Hepatocyte (in vitro differentiated cells): ENCODE data around the gene JAML.

ENCODE experiments used
- CTCF ChIP-seq: fragments of 200-600 bp; sonication (generic); IDR thresholded peaks from 2 replicates; pipeline ENCODE4 v1.5.1; 2016; ENCODE audit warnings: antibody characterized with exemption, mild to moderate bottlenecking; ENCODE audit not compliant: poor library complexity
- EZH2 ChIP-seq: fragments of 200-600 bp; sonication (generic); IDR thresholded peaks from 2 replicates; pipeline ENCODE4 v1.6.1; 2016; ENCODE audit warnings: antibody characterized with exemption, mild to moderate bottlenecking, borderline replicate concordance

DNA sequence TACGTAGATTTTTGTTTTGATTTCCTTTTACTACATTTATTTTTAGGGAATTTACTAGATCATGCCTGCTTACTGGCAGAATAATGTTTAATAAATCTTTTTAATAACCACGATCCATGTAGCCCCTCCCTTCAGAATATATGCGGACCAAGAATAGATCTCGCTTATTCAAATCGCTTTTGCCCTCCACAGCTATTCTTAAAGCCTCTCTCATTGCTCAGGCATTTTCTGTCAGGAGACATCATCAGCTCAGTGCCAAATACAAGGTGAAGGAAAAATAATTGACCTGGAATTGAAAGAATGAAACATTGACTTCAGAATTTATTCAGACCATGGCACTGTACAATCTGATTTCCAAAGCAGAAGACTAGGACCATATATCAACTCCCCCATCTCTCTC, 10.0 kb upstream of the JAML start:
- TF ChIP-seq CTCF (no peak), EZH2 (no peak)
